GM18909 (cell line): Measurements from ENCODE around the gene DNAJC16.
"Not testable (repeated sequence)": the region's sequence is repeated elsewhere in the genome, so short reads cannot be mapped to it uniquely, and the experiment has no call there.

ENCODE experiments used
- ATAC-seq: cut with Tn5 transposase; IDR thresholded peaks from one replicate; pipeline ENCODE4 v1.9.1; 2021; ENCODE audit warnings: mild to moderate bottlenecking; ENCODE audit not compliant: unreplicated experiment, poor library complexity

The DNAJC16 gene

GRCh38 chr1:15504436-15504835 is 22.2 kb upstream of the DNAJC16 start:
- no peak for ATAC-seq

DNA sequence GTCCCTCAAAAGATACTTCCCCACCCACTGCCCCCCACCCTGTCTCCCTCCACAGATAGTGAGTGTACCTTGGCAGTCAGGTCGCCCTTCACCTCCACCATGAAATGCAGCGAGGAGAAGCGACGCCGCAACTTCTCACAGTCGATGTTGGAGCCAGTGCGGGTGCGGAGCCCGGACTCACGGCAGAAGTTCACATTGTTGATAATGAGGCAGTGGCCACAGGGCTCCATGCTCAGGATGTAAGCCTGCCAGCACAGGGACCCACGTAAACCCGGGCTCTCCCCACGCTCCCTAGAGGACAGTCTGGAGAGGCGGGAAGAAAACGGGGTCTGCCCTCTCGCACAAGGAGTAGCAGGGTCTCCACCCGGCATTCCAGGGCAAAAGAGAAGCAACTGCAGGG is 19.8 kb upstream of the DNAJC16 start:
- ATAC-seq: no peak

- ATAC-seq: no peak
These were observed 19.4 kb upstream of the DNAJC16 start for GRCh38 chr1:15507278-15507677.

DNA sequence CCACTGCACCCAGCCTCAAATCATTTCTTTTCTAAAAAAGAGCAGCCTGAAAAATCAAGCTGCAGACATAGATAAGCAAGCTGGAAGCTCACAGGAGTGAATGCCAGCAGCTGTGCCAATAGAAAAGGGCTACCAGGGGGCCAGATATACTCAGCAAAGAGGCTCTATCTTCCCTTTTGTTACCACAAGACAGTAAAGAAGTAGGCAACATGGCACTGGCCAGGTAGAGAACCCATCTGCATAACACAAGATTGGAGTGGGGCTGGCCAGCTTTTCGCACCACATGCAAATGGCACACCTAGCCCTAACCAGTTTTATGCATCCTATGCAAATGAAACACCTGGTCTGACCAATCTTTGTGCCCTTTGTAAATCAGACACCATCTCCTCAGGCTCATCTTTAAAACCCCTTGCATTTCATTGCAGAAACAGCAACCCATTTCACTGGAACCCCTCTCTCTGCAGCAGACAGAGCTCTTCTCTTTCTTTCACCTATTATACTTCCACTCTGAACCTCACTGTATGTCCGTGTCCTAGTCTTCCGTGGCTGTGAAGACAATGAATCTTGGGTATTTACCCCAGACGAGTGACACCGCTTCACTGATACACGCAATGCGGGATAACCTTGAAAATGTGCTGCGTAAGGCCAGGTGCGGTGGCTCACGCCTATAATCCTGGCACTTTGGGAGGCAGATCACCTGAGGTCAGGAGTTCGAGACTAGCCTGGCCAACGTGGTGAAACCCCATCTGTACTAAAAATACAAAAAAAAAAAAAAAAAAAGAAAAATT is 17.8 kb upstream of the DNAJC16 start:
- ATAC-seq: no peak

DNA sequence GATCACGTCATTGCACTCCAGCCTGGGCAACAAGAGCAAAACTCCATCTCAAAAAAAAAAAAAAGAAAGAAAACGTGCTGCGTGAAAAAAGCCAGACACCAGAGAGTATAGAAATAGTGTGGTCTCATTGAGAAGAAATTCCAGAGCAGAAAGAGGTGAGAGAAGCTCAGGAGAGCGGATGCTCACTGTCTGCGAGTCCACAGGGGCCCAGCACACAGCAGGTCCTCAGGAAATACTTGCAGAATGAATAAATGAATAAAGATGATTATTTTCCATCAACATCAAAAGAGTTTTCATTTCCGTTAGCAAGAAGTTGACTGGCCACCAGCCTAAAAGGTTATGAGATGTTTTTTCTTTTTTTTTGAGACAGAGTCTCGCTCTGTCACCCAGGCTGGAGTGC is 17.1 kb upstream of the DNAJC16 start:
- no peak for ATAC-seq

GRCh38 chr1:15510611-15511405 is 15.8 kb upstream of the DNAJC16 start:
- ATAC-seq: no peak

DNA sequence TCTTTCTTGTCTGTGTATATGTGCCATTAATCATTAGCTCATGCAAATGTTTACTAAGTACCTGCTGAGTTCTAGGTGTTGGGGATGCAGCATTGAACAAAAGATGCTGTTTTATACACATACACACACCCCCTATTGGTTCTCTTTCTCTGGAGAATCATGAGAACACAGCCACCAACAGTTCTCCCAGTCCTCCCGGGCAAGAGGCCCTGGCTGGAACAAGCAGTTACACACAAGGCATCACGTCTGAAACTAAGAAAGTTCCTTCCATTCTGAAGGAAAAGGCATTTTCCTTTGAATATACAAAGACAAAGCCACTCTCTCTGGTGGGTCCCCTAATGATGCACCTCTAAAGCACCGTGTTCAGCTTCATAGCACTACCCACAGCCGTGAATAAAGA is 13.5 kb upstream of the DNAJC16 start:
- no peak for ATAC-seq

DNA sequence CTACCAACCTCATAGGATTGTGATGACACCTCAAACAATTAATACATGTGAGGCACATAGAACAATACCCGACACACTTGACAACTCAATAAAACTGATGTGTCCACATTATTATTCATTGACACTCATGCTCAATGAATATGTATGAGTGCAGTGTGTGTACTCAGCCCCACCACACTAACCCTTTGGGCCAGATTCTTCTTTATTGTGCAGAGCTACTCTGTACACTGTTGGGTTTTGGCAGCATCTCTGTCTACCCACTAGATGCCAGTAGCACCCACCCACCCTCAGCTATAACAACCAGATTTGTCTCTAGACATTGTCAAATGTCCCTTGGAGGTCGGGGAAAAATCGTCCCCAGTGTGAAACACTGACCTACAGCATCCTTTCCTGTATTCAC is 12.7 kb upstream of the DNAJC16 start:
- ATAC-seq: no peak

DNA sequence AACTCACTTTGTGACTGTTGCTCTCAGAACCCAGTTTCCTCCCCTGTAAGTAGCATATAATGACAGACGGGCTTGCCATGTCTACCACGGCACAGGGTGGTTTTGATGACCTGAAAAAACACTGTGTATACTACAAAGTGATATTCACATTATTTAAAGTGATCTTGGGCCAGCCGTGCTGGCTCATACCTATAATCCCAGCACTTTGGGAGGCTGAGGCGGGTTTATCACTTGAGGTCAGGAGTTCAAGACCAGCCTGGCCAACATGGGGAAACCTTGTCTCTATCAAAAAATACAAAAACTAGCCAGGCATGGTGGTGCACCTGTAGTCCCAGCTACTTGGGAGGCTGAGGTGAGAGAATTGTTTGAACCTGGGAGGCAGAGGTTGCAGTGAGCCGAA is 12.1 kb upstream of the DNAJC16 start:
- ATAC-seq: not testable (repeated sequence)

DNA sequence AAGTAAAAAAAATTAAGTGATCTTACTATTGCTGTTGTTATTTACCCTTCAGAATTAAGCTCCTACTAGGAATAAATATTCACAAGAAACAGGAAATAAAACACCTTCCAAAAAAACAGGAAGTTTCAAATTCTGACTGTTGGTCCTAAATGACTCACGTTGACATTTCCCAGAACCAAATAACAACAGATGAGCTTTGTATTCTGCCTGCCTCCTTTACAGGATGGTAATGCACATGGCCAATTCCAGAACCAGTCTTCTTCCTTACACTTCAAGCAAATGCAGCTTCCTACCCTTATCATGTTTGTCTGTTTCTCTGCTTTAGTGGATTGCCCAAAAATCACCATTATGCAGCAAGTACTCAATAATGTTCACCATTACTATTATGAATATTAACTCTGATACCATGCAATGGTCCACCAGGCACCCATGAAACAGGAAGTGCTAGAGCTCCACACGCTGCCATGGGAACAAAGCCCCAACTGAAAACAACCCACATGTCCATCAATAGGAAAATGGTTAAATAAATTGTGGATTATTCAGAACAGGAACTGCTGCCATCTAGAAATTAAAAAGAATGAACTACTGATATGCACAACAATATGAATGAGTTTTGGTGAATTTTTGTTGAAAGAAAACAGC is 11.5 kb upstream of the DNAJC16 start:
- no peak for ATAC-seq

GRCh38 chr1:15519625-15520024 is 7.0 kb upstream of the DNAJC16 start:
- ATAC-seq: no peak

DNA sequence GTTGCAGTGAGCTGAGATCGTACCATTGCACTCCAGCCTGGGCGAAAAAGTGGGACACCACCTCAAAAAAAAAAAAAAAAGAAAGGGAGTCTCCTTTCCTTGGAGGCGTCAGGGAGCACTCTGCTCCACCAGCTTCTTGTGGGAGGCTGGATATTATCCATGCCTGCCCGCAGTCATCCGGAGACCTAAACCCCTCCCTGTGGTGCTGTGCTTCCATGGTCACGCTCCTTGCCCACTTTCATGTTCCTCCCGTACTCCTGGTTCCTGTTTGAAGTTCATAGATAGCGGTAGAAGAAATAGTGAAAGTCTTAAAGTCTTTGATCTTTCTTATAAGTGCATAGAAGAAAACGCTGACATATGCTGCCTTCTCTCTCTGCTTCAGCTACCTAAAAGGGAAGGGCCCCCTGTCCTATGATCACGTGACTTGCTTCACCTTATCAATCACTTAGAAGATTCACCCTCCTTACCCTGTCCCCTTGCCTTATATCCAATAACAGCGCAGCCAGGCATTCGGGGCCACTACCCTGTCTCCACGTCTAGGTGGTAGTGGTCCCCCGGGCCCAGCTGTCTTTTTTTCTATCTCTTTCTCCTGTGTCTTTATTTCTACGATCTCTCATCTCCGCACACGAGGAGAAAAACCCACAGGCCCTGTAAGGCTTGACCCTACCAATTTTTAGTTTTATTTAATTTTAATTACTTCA is 5.3 kb upstream of the DNAJC16 start:
- ATAC-seq: not testable (repeated sequence)

DNA sequence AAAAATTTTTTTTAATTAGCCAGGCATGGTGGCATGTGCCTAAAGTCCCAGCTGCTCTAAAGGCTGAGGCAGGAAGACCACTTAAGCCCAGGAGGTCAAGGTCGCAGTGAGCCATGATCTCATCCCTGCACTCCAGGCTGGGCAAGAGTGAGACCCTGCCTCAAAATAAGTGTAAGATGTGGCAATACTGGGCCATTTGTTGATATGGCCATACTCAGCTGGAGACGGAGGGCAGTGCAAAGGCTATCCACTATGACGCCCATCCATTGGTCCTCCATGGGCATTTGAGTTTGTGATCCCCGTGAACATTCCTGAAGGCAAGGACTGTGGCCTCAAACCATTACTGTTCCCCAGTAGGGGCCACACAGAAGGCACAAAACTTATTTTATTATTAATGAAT is 4.1 kb upstream of the DNAJC16 start:
- ATAC-seq: no peak

GRCh38 chr1:15523104-15524020 is 3.3 kb upstream of the DNAJC16 start:
- ATAC-seq: no peak

DNA sequence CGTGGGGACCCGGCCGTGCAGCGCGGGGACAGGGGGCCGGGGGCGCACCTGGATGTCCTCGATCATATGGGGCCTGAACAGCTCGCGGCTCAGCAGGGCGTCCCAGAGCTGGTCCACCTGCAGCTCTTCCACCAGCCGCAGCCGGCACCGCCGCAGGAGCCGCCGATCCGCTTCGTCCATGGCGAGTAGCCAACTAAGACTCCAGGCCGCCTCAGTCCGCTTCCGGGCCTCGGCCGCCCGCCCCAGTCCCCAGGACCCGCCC is 2.7 kb upstream of the DNAJC16 start, which contains the start of gene CASP9:
Gene CASP9 (minus strand): TSS at position 195 of the 262 bp plus-strand sequence. CDS start 15 bp downstream, at position 180.
- ATAC-seq: no peak

DNA sequence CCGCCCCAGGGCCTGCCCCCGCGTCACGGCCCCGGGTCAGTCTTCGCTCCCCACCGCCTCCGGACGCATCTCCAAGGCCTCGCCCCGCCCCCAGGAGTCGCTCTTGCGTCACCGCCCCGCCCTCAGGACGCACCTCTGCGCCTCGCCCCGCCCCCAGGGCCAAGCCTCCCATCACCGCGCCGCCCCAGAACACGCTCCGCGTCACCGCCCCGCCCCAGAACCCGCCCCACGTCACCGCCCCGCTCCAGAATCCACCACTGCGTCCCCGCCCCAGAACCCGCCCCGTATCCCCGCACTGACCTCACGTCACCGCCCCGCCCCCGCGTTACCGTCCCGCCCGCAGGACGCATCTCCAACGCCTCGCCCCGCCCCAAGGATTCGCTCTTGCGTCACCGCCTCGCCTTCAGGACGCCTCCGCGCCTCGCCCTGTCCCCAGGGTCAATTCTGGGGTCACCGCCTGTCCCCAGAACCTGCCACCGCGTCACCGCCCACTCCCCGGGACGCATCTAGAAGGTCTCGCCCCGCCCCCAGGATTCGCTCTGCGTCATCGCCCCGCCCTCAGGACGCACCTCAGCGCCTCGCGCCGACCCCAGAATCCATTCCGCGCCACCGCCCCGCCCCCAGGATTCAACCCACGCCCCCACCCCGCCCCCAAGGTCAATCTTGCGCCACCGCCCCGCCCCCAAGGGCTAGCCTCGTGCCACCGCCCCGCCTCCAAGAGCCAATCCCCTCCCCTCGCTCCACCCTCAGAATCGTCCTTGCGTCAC is 2.2 kb upstream of the DNAJC16 start:
- ATAC-seq: peak; percentile 52

- peak; percentile 44 for ATAC-seq
These were observed 1.3 kb upstream of the DNAJC16 start for GRCh38 chr1:15525050-15526020.

GRCh38 chr1:15526021-15526489 is 593 bp upstream of the DNAJC16 start:
- no peak for ATAC-seq
